ENCODE measurements around the gene ADAMTS18.

DNA sequence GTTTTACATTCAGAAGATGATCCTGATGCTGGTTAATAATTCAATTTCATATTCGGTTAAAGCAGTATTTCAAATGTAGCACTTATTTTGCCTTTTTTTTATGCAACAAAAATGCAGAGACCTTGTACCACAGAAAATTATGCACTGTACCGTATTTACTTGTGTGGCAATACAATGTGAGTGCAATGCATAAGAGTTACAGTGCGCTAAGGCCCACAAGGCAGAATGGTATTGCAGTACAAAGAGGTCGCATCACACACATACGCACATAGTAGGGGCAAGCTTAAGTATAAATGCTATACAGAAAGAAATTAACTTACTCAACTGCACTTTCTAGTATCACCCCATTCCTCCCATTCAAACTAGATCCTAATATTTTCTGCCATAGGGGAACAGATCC, 132.6 kb downstream of the ADAMTS18 start:
- TF ChIP-seq, protein P1, sequence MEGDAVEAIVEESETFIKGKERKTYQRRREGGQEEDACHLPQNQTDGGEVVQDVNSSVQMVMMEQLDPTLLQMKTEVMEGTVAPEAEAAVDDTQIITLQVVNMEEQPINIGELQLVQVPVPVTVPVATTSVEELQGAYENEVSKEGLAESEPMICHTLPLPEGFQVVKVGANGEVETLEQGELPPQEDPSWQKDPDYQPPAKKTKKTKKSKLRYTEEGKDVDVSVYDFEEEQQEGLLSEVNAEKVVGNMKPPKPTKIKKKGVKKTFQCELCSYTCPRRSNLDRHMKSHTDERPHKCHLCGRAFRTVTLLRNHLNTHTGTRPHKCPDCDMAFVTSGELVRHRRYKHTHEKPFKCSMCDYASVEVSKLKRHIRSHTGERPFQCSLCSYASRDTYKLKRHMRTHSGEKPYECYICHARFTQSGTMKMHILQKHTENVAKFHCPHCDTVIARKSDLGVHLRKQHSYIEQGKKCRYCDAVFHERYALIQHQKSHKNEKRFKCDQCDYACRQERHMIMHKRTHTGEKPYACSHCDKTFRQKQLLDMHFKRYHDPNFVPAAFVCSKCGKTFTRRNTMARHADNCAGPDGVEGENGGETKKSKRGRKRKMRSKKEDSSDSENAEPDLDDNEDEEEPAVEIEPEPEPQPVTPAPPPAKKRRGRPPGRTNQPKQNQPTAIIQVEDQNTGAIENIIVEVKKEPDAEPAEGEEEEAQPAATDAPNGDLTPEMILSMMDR (conservative IDR thresholded peaks at IDR 0.05; ENCODE audit: low read depth, low read length) = no peak
- no peak for TF ChIP-seq EZH2 (IDR thresholded peaks at IDR 0.05; ENCODE audit: borderline replicate concordance, low read depth, low read length, poor library complexity, severe bottlenecking)

All from A673 (cell line).